ENCODE results near the gene RELL1.

Gene RELL1

DNA sequence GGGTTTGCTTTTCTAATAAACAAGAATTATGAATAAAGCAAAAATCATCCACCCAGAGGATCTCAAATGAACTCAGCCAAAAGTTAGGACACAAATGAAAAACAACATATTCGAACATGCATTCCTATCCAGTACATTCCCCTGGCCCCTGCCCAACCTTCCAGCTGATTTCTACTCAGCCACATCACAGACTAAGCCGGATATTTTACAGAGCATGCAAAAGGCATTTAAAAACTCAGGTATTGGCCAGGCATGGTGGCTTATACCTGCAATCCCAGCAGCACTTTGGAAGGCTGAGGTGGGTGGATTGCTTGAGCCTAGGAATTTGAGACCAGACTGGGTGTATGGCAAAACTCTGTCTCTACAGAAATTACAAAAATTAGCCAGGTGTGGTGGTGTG is 54.6 kb downstream of the RELL1 start:
- no peak for DNase-seq

DNA sequence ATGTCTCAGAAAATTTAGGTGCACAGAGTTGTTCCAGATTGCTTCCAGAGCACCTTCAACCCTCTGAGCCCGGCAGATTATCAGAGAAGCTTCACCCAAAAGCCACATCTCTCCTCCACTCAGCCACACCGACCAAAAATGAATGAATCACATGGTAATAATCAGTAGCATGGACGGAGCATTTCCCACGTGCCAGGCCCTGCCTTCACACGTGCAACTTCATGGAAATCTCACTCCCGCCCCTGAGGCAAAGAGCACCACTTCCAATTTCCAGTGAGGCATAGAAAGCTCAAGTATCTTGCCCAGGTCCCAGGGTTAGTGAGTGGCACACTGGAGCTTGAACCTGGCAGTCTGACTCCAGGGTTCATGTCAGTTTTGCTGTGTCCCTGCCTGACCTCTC is 56.5 kb downstream of the RELL1 start:
- no peak for DNase-seq

DNA sequence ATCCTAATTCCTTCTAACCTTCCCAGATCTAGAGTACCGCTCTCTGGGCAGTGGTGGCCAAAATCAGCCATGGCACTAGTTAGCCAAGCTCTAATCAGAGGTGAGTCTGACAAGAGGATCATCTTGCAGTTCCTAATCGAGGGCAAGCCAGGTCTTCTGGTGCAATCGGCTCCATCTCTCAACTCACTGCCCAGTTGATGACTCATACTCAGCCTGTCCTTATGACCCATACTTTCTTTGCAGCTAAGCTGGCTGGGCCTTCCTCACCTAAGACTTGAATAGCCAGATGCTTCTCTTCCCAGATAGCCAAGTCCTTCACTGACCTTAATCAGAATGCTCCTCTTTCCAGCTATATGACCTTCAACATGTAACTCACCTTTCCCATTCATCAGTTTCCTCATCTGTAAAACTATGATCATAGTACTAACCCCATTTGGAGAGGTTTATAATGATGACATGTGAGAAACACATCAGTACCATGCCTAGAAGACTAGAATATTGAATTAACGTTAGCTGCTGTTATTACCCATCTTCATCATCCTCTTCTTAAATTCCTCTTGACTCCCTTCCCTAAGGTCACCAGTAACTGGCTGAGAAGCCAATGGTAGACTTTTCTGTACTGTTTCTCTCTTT is 57.1 kb downstream of the RELL1 start:
- DNase-seq, result no peak

DNA sequence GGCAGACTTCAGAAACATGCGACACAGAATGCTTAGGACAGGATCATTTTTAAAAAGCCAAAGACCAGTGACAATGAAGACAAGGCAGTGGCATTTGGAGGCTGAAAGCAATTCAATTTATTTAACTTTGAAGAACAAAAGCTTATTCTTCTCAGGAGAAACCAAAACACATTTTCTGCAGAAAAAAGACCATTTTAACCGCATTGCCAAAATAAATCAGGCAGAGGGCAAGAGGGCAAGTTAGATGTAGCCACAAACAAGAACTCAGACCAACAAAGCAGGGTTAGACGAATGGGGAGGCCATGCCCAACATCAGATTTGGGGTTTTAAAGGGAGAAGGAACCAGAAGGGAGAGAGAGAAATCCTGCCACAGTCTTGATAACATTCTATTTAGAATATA is 58.9 kb downstream of the RELL1 start:
- no peak for DNase-seq

DNA sequence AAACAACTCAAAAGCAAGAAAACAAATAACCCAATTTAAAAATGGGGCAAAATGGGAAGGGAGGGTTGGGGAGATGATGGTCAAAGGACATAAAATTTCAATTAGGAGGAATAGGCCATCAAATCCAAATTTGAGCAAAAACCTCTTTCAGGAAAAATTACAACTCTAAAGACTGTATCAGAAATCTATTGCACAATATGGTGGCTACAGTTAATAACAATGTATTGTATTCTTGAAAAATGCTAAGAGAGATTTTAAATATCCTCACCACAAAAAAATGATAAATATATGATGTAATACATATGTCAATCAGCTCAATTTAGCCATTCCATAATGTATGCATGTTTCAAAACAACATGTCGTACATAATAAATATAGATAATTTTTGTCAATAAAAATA is 60.7 kb downstream of the RELL1 start:
- DNase-seq, result no peak

DNA sequence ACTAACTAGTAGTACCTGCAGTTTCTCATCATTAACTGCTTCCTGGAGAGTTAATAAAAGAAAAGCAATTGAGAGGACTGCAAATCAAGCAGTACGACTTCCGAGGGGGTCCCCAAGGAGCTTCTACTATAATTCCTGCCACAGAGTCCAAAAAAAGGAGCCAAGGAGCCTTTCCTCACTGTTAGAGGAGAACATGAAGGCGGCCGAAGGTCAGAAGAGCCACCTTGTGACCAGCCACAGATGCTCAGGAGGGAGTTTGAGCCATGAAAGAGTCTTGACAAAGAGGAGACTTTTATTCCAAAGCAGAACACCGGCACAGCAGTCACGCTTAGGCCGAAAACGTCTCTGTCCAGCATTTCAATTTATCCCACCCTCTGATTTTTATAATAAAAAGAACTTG is 62.2 kb downstream of the RELL1 start:
- no peak for DNase-seq

DNA sequence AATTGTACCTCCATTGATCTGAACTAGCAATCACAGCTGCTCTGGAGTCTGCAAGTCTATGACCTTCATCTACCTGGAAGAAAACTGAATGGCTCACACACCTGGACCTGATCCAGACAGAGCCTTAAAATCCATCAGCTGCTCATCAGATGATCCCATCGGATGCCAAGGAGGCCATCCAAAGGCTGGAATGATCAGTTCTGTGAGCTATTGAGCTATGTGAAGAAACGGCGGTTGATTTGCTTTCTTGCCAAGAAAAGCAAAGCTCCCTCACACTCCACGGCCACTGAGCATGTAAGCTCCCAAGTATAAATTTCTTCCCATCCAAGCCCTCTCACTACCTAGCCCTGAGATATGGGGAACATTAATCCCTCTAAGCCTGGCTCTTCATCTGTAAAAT is 63.1 kb downstream of the RELL1 start:
- DNase-seq, result no peak

DNA sequence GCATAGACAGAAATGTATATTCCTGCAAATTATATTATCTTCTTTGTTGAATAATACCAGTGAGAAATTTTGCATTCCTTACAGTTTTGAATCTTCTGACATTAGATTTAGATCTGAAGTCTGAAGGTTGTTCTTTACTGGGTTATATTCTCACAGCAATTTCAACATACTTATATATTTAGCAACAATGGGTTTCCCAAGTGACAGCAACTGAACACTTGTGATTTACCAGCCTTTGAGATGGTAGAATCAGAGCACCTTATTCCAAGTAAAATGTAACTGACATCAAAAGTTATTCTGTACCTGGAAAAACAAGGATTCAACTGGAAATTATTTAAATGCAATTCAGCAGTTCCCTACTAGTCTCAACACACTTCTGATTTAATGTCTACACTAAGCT is 66.0 kb downstream of the RELL1 start:
- no peak for DNase-seq

DNA sequence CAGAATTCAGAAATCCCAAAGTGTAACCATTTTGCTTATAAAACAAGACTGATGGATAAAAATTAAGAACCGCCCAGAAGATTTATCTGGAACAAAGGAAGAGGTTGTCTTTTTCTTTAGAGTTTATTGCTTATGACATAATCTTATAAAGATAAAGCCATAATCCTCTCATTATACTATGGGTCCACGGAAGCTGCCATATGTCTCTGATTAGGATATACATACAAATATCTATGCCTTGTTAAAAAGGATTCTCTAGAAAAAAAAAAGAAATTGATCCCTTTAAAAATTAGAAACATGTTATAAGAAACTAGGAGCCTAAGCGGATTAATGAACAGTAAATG is 70.5 kb downstream of the RELL1 start:
- no peak for DNase-seq

DNA sequence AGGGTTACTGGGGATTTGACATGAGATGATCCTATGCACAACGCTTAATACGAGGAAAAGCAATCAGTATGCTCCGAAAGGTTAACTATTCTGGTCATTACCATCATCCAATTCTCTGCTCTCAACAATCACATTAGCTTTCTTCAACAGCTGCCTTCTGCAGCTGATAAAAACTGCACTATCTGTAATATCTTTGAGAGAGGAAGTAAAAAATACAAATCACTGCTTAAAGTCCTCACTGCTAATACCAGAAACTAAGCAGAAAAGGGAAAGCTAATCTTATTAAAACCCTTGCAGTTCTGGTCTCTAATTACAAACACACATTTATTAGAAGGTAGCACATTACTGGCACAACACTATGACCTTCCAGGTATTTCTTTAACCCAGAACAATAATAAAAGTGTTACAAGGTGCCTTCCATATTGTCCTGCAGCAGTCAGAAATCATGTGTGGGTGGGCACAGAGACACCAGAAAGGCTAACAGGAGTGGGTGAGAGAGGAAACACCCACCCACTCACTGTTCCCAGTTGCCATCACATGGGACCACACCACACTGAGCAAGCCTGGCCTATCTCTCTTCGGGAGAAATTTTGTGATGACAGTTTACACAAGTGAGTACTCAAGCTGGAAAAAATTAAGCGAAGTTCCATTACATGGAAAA is 71.0 kb downstream of the RELL1 start:
- no peak for DNase-seq

DNA sequence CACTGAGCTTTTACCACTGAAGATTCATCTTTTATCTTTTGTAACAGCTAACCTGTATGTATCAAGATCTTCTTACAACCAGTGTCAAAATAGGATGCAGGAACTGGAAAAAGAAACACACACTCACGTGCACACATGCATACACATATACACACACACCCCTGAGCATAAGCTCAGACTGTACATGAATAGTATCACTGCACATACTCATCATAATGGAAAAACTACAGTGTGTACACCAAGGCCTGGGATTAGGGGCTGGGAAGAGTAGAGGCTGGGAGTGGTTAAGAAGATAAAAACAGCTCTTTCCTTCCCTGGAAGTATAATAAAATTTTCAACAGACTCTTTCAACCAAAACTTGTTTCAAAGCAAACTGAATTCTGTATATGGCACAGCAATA is 73.4 kb downstream of the RELL1 start:
- no peak for DNase-seq

DNA sequence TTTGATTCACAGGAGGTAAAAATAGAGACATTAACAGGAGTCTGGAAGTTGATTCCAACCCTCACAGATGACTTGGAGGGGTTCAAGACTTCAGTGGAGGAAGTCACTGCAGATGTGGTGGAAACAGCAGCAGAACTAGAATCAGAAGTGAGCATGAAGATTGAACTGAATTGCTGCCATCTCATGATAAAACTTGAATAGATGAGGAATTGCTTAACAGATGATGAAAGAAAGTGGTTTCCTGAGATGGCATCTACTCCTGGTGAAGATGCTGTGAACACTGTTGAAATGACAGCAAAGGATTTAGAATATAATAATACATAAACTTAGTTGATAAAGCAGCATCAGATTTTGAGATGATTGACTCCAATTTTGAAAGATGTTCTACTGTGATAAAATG is 76.5 kb downstream of the RELL1 start:
- no peak for DNase-seq

DNA sequence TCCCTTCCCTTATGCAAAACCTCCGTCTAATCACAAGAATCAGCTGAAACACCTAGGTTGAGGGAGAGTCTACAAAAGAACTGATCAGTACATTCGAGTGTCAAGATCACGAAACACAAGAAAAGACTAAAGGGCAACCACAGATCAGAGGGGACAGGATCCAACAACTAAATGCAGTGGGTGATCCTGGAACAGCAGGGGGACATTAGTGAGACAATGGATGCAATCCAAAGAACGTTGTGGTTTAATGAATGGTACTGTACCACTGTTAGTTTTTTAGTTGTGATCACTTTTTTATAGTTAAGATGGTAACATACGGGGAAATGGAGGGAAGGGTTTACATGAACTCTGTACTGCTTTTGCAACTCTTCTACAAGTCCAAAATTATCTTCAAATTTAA is 79.2 kb downstream of the RELL1 start:
- no peak for DNase-seq

DNA sequence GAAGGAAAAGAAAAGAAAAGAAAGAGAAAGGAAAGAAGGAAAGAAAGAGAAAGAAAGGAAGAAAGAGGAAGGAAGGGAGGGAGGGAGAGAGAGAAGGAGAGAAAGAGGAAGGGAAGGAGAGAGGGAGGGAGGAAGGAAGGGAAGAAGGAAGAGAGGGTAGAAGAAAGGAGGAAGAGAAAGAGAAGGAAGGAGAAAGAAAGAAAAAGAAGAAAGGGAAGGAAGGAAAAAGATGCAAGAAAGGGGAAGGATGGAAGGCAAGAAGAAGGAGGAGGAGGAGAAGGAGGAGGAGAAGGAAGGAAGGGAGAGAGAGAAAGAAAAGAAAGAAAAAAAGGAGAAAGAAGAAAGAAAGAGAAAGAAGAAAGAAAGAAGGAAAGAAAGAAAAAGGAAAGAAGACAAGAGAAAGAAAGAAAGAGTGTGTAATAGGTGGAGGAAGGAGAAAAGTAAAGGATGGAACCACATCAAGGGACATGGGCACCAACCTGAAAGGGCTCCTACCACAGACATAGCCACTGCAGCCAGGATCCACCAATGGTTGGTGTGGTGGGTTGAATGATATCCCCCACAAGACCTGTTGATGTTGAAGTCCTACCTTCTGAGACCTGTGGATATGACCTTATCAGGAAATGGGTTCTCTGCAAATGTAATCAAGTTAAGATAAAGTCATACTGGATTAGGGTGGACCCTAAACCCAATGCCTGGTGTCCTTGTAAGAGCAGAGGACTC is 80.2 kb downstream of the RELL1 start:
- no peak for DNase-seq

DNA sequence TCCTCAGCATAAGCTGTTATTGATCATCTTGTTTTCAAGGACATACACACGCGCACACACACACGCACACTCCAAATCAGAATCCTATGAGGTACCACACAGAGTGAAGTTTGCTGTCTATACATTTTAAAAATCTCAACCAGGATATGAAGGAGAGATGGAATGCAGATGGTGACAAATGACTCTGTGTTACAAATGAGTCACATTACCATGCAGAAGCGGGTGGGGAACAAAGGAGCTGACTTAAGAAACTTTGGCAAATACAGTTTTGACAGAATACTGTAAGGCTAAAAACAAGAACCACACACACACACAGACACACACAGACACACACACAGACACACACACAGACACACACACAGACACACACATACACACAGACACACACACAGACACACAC is 81.7 kb downstream of the RELL1 start:
- DNase-seq, result no peak

DNA sequence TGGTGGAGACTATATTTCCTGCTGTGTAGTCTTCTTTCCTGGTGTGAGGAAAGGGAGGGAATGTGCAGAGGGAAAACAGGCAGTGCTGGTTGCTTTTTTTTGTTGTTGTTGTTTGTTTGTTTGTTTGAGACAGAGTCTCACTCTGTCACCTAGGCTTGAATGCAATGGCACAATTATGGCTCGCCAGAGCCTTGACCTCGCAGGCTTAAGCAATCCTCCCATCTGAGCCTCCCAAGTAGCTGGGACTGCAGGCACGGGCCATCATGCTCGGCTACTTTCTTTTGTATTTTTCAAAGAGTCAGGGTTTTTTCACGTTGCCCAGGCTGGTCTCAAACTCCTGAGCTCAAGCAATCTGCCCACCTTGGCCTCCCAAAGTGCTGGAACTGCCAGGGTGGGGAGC is 82.5 kb downstream of the RELL1 start:
- DNase-seq, result no peak

DNA sequence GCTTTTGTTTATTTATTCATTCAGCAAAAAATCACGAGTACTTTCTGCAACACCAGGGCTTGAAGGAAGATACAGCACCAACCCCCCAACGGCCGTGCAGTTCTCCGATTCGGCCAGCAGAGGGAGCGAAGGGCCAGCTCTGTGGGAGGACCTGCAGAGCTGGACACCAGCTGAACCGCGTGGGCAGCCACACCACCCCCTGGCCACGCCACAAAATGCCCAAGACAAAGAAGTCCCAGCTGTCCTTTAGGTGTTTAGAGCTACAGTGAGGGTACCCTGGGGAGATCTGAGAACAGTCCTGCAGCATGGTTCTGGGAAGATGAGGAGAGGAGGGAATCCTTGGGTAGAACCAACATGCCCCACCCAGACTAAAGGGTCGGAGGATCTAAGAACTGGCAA is 83.1 kb downstream of the RELL1 start:
- peak; percentile 92 for DNase-seq

DNA sequence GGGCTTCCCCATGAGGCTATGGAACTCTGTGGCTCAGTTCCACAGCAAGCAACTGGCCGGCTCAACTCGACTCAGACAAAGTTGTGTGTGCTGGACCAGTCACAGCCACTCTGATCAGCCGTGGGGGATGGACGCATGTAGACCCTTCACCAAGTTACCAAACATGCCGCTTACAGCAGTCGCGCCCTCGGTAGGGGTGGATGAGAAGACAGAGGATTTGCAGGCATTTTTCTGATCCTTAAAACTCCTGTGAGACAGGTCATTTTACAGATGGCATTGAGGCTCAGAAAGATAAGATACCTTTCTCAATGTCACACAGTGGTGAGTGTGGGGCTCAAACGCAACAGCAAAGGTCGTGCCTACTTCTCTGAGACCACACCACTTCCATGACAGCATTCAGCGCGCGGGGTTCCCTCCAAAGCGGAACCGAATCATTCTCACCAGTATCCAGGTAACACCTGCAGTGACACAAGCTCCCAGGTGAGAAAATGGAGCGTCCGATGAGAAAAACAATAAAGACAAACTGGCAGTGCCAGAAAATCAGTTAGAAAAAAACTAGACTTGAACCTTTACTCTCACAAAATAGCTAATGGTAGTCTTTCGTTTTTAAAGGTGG is 83.6 kb downstream of the RELL1 start:
- DNase-seq, result no peak

DNA sequence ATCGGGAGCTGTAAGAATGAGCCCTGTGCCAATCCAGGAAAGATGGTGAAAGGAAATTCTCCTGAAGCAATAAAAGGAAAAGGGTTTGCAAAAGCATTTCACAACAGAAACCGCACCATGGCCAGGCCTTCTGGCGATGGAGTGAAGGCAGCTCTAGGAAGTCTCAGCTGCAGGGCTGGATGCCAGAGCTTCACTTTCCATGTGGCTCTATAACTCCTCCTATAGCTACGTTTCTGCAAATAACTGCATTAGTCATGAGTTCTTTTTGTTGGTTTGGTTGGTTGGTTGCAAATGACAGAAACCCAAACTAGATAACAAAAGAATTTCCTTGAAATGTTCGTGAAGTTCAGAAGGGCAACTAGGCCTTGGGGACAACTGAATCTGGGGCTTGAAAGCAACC is 84.6 kb downstream of the RELL1 start:
- no peak for DNase-seq

DNA sequence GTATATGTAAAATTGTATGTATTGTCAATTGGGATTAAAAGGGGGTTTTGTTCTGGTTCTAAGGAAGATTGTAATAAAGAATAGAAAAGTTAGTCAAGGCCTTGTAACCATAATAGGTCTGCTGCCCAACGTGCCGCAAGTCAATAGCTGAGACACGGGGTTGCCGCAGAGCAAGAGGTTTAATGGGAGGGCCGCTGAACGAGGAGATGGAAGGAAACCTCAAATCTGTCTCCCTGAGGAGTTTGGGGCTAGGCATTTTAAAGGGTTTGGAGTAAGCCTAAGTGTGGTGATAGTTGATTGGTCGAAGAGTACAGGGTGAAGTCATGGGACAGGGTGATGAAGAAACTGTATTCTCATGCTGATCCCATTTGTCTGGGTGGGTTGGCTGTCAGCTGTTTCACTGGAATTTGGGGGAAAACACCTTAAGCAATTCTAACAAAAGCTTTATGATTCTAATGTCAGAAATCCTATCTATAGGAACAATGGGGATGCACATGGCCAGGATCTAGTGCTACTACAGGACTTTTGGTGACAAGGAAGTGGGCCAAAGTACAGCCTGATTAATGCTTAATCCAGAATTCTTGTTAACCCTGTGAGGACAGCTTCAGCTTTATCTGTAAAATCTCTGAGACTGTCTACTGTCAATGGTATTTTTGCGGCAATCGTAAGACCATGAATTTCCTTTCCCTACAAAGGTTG is 86.9 kb downstream of the RELL1 start:
- no peak for DNase-seq

DNA sequence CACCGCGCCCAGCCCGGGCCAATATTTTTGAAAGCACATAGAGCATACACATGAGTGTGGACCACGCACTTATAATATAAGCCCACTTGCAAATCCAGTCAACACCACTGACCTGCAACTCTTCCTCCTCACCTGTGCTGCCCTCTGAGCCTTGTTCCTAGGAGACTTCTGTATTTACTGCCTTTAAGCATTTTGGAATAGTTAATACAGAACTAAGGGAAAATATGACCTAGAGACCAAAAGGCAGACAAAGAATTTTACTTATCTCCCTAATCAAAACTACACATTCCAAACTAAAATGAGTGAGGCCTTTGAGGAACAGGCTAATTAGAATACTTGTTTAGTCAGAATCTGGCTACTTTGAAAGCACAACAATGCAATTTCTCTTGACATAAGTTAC is 89.1 kb downstream of the RELL1 start:
- no peak for DNase-seq

DNA sequence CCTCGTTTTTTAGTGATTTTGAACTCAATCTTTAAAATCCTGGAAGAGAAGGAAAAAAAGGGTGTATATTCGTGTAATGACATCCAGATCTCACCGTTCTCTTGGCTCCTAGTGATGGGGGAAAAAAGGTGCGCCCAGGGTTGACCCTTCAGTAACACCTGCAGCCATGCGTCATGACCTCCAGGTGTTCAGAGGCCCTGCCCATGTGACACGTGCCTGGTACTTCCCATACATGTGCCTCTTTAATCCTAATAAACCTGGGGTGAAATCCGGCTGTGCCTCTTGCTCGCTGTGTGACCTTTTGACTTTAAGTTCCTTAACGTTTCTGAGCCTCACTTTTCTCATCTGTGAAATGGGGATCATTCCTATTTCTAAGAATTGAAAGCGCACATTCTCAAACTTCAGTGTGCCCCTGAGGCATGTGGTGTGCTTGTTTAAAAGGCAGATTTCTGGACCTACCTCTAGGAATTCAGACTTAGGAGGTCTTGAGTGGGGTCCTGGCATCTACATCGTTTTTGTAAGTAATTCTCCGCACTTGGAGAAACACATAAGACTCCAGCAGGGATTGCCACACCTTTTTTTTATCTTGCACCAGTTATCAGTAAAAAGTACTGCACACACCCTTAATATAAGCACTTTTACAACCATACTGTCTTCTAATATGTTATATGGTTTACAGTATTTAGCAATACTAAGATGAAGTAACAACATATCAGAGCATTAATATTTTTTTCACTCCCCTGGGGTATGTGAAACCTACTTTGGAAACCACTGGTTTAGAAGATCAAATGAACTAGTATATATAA is 90.1 kb downstream of the RELL1 start:
- no peak for DNase-seq

DNA sequence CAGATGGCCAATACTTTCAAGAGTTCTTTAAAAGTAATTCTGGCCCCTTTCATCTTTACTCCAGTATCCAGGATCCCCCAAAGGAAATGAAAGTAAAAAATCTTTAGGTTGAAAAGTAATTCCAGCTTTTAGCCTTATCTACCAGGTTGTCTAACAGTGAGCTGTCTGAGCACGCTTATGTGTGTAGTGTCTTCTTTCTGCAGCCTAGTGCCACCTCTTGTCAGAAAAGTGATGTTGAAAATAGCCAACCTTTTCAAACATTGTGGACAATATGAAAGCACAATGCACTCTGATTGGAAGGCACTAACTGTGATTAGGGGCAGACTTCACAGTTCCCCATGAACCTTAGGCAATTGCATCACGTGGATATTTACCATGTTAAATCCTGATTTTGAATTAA is 92.1 kb downstream of the RELL1 start:
- DNase-seq, result no peak
